ENCODE results near the gene MRPL38. TPM values are rescaled to one million over a fixed set of nuclear protein-coding genes. Genes with fewer than 3 reads are reported as not detected.

The MRPL38 gene
- total RNA-seq, 1 donor from 2014 or later: 133 TPM

DNA sequence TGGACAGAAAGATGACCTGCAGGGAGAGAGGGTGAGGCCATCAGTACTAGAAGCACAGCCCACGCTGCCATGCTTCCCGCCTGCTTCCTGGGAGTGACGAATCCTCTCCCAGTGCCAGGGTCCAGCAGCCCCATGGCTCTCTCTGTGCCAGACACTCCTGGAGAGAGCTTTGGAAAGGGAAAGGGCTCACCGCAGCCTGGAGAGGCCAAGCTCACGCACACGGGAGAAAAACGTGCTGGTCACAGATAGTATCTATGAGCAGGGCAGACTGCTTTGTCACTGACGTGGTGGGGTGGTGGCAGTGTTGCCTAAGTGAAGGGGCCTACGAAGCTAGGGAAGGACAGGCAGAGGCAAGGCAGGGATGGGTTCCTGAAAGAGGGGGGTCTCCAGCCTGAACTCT is 55.0 kb downstream of the MRPL38 start:
- Mint-ChIP-seq H3K27me3 (ENCODE audit: unreplicated experiment) (no peaks in the 10 kb centered on the region), H3K4me3 (ENCODE audit: unreplicated experiment) (no peak overlapping the region), H3K4me1 (ENCODE audit: low read depth, unreplicated experiment) (peaks cover 8% of the 10 kb centered on the region), H3K9me3 (ENCODE audit: unreplicated experiment) (peaks cover 6% of the 10 kb centered on the region), H3K36me3 (ENCODE audit: unreplicated experiment) (no peaks in the 10 kb centered on the region), H3K27ac (ENCODE audit: unreplicated experiment) (no peak overlapping the region)
- TF ChIP-seq, protein P1, sequence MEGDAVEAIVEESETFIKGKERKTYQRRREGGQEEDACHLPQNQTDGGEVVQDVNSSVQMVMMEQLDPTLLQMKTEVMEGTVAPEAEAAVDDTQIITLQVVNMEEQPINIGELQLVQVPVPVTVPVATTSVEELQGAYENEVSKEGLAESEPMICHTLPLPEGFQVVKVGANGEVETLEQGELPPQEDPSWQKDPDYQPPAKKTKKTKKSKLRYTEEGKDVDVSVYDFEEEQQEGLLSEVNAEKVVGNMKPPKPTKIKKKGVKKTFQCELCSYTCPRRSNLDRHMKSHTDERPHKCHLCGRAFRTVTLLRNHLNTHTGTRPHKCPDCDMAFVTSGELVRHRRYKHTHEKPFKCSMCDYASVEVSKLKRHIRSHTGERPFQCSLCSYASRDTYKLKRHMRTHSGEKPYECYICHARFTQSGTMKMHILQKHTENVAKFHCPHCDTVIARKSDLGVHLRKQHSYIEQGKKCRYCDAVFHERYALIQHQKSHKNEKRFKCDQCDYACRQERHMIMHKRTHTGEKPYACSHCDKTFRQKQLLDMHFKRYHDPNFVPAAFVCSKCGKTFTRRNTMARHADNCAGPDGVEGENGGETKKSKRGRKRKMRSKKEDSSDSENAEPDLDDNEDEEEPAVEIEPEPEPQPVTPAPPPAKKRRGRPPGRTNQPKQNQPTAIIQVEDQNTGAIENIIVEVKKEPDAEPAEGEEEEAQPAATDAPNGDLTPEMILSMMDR (IDR thresholded peaks at IDR 0.05; ENCODE audit: partially characterized antibody, unreplicated experiment): no peak
- no peak for DNase-seq

DNA sequence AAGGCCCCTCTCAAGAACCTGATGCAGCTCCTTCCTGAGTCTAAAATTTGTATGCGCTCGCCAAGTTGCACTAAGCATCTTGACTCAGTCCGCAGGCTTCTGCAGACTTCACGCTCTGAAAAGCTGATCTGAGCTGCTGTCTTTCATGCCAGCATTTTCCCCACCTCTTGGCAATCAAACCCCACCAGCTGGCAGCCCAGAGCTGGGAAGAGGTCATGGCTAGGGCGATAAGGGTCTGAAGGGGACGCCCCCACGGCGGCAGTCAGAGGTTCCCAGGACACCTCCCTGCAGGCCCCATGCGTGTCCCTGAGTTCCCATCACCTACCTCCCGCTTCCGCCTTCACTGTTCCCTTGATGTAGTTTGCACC is 55.4 kb downstream of the MRPL38 start:
- TF ChIP-seq, protein P1 (IDR thresholded peaks at IDR 0.05; ENCODE audit: partially characterized antibody, unreplicated experiment): no peak
- Mint-ChIP-seq H3K4me1 (ENCODE audit: low read depth, unreplicated experiment) (peaks cover 7% of the 10 kb centered on the region), H3K27me3 (ENCODE audit: unreplicated experiment) (no peaks in the 10 kb centered on the region), H3K36me3 (ENCODE audit: unreplicated experiment) (no peaks in the 10 kb centered on the region), H3K27ac (ENCODE audit: unreplicated experiment) (no peak overlapping the region), H3K9me3 (ENCODE audit: unreplicated experiment) (peaks cover 5% of the 10 kb centered on the region), H3K4me3 (ENCODE audit: unreplicated experiment) (no peak overlapping the region)
- no peak for DNase-seq

Other genes with a start within 250 kb of the MRPL38 start
- gene RECQL5, start 237.7 kb downstream of the MRPL38 start, total RNA-seq (ENCODE audit: unreplicated experiment): 49.8 TPM
- gene SAP30BP, start 237.5 kb downstream of the MRPL38 start, total RNA-seq (ENCODE audit: unreplicated experiment): 115 TPM
- not detected for gene ITGB4, start 183.4 kb downstream of the MRPL38 start, total RNA-seq (ENCODE audit: unreplicated experiment)
- 18.2 TPM for gene GALK1, start 139.7 kb downstream of the MRPL38 start, total RNA-seq (ENCODE audit: unreplicated experiment)
- 65.5 TPM for gene UNK, start 120.1 kb downstream of the MRPL38 start, total RNA-seq (ENCODE audit: unreplicated experiment)
- gene UNC13D, start 60.5 kb downstream of the MRPL38 start, total RNA-seq (ENCODE audit: unreplicated experiment): 2.4 TPM
- gene WBP2, start 49.5 kb downstream of the MRPL38 start, total RNA-seq (ENCODE audit: unreplicated experiment): 111 TPM
- 2.1 TPM for gene TRIM47, start 26.3 kb downstream of the MRPL38 start, total RNA-seq (ENCODE audit: unreplicated experiment)
- gene TRIM65, start 7.9 kb downstream of the MRPL38 start, total RNA-seq (ENCODE audit: unreplicated experiment): 24.3 TPM
- 110 TPM for gene FBF1, start 36.2 kb upstream of the MRPL38 start, total RNA-seq (ENCODE audit: unreplicated experiment)
- gene ACOX1, start 74.3 kb upstream of the MRPL38 start, total RNA-seq (ENCODE audit: unreplicated experiment): 52.9 TPM
- 8.5 TPM for gene TEN1, start 74.4 kb upstream of the MRPL38 start, total RNA-seq (ENCODE audit: unreplicated experiment)
- gene CDK3, start 96.0 kb upstream of the MRPL38 start, total RNA-seq (ENCODE audit: unreplicated experiment): 7.1 TPM
- not detected for gene EVPL, start 122.4 kb upstream of the MRPL38 start, total RNA-seq (ENCODE audit: unreplicated experiment)
- gene SRP68, start 167.6 kb upstream of the MRPL38 start, total RNA-seq (ENCODE audit: unreplicated experiment): 48.4 TPM
- 3.3 TPM for gene GALR2, start 169.9 kb upstream of the MRPL38 start, total RNA-seq (ENCODE audit: unreplicated experiment)
- 1.9 TPM for gene ZACN, start 174.3 kb upstream of the MRPL38 start, total RNA-seq (ENCODE audit: unreplicated experiment)
- 249 TPM for gene EXOC7, start 198.9 kb upstream of the MRPL38 start, total RNA-seq (ENCODE audit: unreplicated experiment)
- gene FOXJ1, start 236.4 kb upstream of the MRPL38 start, total RNA-seq (ENCODE audit: unreplicated experiment): not detected